GM12873 (cell line): ENCODE results near the gene TNFAIP3.

Experiments used
- TF ChIP-seq, protein P1 (sequence below): IDR thresholded peaks from 2 replicates; pipeline ENCODE4 v1.5.1; 2012; ENCODE audit warnings: low read depth, mild to moderate bottlenecking, moderate library complexity, low read length, control low read depth; ENCODE audit not compliant: insufficient read depth; ENCODE audit errors: missing control alignments

TNFAIP3 gene

DNA sequence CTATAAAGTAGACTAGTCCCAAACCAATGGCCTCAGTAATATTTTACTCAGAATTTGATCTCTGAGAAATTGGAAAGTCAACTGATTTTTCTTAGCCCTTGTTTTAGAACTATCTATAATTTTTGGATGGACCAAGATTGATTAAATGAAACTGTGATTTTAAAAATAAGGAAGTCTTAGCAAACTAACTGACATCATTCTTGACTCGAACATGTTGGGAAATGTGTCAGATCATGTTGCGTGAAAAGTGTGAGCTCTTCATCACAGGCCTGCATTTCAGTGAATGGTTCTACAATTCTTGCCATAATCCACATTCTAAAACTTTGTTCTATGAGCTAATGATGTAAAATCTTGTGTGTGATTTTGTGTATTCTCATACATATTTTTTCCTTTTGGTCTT lies 11.0 kb downstream of the TNFAIP3 start:
- TF ChIP-seq, protein P1, sequence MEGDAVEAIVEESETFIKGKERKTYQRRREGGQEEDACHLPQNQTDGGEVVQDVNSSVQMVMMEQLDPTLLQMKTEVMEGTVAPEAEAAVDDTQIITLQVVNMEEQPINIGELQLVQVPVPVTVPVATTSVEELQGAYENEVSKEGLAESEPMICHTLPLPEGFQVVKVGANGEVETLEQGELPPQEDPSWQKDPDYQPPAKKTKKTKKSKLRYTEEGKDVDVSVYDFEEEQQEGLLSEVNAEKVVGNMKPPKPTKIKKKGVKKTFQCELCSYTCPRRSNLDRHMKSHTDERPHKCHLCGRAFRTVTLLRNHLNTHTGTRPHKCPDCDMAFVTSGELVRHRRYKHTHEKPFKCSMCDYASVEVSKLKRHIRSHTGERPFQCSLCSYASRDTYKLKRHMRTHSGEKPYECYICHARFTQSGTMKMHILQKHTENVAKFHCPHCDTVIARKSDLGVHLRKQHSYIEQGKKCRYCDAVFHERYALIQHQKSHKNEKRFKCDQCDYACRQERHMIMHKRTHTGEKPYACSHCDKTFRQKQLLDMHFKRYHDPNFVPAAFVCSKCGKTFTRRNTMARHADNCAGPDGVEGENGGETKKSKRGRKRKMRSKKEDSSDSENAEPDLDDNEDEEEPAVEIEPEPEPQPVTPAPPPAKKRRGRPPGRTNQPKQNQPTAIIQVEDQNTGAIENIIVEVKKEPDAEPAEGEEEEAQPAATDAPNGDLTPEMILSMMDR = no peak

DNA sequence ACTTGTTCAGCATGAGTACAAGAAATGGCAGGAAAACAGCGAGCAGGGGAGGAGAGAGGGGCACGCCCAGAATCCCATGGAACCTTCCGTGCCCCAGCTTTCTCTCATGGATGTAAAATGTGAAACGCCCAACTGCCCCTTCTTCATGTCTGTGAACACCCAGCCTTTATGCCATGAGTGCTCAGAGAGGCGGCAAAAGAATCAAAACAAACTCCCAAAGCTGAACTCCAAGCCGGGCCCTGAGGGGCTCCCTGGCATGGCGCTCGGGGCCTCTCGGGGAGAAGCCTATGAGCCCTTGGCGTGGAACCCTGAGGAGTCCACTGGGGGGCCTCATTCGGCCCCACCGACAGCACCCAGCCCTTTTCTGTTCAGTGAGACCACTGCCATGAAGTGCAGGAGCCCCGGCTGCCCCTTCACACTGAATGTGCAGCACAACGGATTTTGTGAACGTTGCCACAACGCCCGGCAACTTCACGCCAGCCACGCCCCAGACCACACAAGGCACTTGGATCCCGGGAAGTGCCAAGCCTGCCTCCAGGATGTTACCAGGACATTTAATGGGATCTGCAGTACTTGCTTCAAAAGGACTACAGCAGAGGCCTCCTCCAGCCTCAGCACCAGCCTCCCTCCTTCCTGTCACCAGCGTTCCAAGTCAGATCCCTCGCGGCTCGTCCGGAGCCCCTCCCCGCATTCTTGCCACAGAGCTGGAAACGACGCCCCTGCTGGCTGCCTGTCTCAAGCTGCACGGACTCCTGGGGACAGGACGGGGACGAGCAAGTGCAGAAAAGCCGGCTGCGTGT lies 11.6 kb downstream of the TNFAIP3 start:
- TF ChIP-seq, protein P1 = no peak

DNA sequence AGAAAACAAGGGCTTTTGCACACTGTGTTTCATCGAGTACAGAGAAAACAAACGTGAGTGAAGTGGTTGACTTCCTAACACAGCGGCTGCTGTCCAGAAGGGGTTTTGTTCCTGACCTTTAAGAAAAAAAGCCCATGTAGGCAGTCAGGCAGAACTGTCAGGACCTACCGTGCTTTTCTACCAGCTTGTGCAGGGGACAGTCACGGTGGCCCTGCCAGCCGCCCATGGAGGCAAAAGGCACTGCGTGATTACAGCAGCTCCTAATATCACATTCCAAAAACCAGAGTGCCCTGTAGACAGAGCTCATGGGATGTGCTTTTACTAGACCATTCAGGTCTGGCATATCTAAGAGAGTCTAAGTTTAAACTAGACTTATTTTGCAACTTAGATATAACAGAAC lies 12.2 kb downstream of the TNFAIP3 start:
- TF ChIP-seq, protein P1 = no peak

DNA sequence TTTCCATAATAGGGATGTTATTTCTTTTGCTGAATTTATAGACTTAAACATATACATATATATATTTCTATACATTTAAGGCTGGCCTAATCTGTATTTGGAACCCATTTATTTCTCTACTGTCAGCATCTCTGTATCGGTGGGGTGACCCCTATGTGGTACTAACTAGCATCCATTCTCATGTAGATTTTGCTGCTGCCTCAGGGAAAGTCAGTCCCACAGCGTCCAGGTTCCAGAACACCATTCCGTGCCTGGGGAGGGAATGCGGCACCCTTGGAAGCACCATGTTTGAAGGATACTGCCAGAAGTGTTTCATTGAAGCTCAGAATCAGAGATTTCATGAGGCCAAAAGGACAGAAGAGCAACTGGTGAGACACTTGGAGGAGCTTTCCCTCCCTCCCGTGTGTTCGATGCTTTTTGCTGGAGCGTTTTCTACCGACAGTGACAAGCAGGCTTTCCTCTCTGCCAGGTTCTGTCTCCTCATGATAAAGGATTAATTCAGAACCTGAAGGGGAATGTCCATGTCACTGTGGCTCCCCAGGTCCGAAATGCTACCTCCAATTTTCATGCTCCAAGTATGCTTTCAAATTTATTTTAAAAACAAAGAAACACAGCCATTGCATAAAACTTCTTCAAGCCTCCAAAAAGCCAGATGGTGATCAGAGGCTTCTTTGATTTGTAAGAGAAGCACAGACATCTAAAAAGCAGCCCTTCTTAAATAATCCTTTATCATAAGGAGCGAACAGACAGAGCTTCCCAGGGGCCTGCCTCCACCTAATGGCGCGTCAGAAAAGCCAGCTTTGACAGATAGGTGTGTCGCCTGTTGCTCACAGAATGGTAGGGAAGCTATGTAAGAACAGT lies 13.1 kb downstream of the TNFAIP3 start:
- TF ChIP-seq, protein P1 = no peak

DNA sequence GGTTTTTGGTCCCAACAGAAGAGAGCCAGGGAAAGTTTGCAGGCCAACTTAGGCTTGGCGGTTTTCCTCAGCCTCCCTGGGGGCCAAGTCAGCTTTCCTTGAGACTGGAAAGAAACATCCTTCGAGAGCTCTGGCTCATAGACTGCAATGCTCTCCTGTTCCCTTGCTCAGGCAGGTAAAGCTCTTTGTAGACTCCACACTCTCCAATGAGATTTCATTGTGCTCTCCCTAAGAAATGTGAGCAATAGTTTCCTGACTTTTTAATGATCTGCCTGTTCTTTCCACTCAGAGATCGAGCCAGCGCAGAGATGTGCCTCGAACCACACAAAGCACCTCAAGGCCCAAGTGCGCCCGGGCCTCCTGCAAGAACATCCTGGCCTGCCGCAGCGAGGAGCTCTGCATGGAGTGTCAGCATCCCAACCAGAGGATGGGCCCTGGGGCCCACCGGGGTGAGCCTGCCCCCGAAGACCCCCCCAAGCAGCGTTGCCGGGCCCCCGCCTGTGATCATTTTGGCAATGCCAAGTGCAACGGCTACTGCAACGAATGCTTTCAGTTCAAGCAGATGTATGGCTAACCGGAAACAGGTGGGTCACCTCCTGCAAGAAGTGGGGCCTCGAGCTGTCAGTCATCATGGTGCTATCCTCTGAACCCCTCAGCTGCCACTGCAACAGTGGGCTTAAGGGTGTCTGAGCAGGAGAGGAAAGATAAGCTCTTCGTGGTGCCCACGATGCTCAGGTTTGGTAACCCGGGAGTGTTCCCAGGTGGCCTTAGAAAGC lies 13.9 kb downstream of the TNFAIP3 start:
- TF ChIP-seq, protein P1 = no peak

DNA sequence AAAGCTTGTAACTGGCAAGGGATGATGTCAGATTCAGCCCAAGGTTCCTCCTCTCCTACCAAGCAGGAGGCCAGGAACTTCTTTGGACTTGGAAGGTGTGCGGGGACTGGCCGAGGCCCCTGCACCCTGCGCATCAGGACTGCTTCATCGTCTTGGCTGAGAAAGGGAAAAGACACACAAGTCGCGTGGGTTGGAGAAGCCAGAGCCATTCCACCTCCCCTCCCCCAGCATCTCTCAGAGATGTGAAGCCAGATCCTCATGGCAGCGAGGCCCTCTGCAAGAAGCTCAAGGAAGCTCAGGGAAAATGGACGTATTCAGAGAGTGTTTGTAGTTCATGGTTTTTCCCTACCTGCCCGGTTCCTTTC lies 14.4 kb downstream of the TNFAIP3 start:
- TF ChIP-seq, protein P1 = no peak
